CD8-positive, alpha-beta memory T cell (primary cell): ENCODE measurements around the gene LSAMP. TPM values are rescaled to one million over a fixed set of nuclear protein-coding genes. Genes with fewer than 3 reads are reported as not detected.

Source experiments
- CTCF ChIA-PET: fragments of 350-600 bp; sonication (Branson Sonifier 250); formaldehyde crosslinking; loops from one replicate; lab custom pipeline; 2021; ENCODE audit warnings: antibody characterized with exemption; lab: Charles Lee
- POLR2A ChIA-PET: fragments of 350-600 bp; sonication (Branson Sonifier 250); formaldehyde crosslinking; loops from one replicate; lab custom pipeline; 2021; ENCODE audit warnings: antibody characterized with exemption; lab: Charles Lee
- DNase-seq, 5 donors: peaks; one replicate each; pipeline versions ENCODE4 v3.0.0 to v3.0.0-alpha.2; 2020 to 2022; ENCODE audit warnings: mixed read lengths in 1 of 5
- H3K27ac ChIP-seq: one replicate; pipeline ENCODE4 v1.7.0; 2013; ENCODE audit warnings: low read depth, mild to moderate bottlenecking, low read length, moderate library complexity
- H3K27me3 ChIP-seq: 2 replicates; pipeline ENCODE4 v1.7.0; 2013; ENCODE audit warnings: low read length, mild to moderate bottlenecking; ENCODE audit not compliant: insufficient read depth, poor library complexity, severe bottlenecking
- H3K36me3 ChIP-seq: 2 replicates; pipeline ENCODE4 v1.7.0; 2013; ENCODE audit warnings: mild to moderate bottlenecking, low read length, moderate library complexity; ENCODE audit not compliant: insufficient read depth
- H3K4me1 ChIP-seq: 2 replicates; pipeline ENCODE4 v1.7.0; 2013; ENCODE audit warnings: mild to moderate bottlenecking, low read length, moderate library complexity; ENCODE audit not compliant: insufficient read depth
- H3K4me3 ChIP-seq: 2 replicates; pipeline ENCODE4 v1.7.0; 2013; ENCODE audit warnings: mild to moderate bottlenecking, low read length
- H3K9me3 ChIP-seq: 2 replicates; pipeline ENCODE4 v1.7.0; 2013; ENCODE audit warnings: mild to moderate bottlenecking, low read length
- H3K27ac Mint-ChIP-seq, 8 donors: one replicate each; pipeline ENCODE4 v1.8.0; 2020 to 2021; ENCODE audit warnings: mixed read lengths in 8 of 8, mild to moderate bottlenecking in 6 of 8, inconsistent platforms in 3 of 8, moderate library complexity in 3 of 8
- H3K27me3 Mint-ChIP-seq, 2 donors: one replicate each; pipeline ENCODE4 v1.8.0; 2020 to 2021; ENCODE audit warnings: mixed read lengths in 2 of 2, mild to moderate bottlenecking in 1 of 2, moderate library complexity in 1 of 2
- H3K36me3 Mint-ChIP-seq, 3 donors: one replicate each; pipeline ENCODE4 v1.8.0; 2020 to 2021; ENCODE audit warnings: mixed read lengths in 3 of 3, inconsistent platforms in 1 of 3, mild to moderate bottlenecking in 1 of 3
- H3K4me1 Mint-ChIP-seq, 3 donors: one replicate each; pipeline ENCODE4 v1.8.0; 2020 to 2021; ENCODE audit warnings: mixed read lengths in 3 of 3, inconsistent platforms in 1 of 3, mild to moderate bottlenecking in 1 of 3
- H3K4me3 Mint-ChIP-seq, 7 donors: one replicate each; pipeline ENCODE4 v1.8.0; 2020 to 2021; ENCODE audit warnings: mixed read lengths in 7 of 7, mild to moderate bottlenecking in 6 of 7, moderate library complexity in 4 of 7, inconsistent platforms in 2 of 7
- H3K9me3 Mint-ChIP-seq, 5 donors: one replicate each; pipeline ENCODE4 v1.8.0; 2020 to 2022; ENCODE audit warnings: mixed read lengths in 5 of 5, mild to moderate bottlenecking in 3 of 5, moderate library complexity in 2 of 5, inconsistent platforms in 1 of 5
- polyA plus RNA-seq: library from polyadenylated mRNA; unstranded; fragments of 300-500 nt; fragmentation: Illumina TruSeq; gene quantifications from one replicate; pipeline ENCODE4 v1.2.3, GENCODE V29; 2021
- total RNA-seq, 2 experiments: library from RNA; stranded (reverse); gene quantifications; one replicate each; pipeline ENCODE4 v1.2.3, GENCODE V29; 2021

LSAMP gene
- total and polyA plus RNA-seq, 3 experiments from 2014 or later, result not detected

DNA sequence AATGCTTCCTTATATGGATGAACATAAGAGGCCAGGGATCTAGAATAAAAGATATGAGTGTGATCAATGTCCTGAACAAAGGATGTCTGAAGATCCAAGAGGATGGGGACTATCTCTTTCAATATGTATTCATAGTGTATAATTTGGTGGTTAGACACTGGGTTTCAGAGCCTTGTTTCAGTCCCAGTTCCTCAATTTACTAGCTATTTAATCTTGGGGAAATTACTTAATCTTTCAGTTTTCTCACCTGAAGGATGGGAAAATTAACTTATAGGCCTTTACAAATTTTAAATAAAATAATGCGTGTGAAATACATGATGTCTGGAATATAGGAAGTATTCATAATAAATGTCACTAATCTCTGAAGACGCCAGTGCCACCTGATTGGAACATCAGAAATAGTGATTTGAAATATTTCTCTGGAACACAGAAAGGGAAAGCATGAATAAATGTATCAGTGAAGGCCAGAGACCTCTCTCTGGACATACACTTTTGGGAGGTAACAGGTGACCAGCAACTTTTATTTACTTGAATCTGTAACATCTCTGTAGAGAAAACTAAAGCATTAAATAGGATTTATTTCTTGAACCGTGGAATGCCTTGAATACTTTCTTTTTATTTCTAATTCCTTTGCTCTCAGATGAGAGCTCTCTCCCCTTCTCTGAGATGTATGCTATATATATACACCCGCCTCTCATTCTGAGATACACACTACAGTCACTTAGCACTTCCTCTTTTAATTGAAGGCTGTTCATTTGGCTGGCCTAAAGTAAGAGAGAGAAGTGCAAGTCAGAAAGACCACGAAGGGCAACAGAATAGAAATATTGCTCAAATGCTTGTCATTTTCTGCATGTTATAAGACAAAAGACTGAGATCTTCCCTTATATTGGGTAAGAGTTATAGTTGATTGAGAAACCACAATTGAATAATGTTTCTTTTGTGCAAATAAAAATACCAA, 407.1 kb downstream of the LSAMP start:
- H3K27ac Mint-ChIP-seq, result no peak overlapping the region
- no peaks in the 10 kb centered on the region for H3K36me3 Mint-ChIP-seq
- no peak for DNase-seq
- no peak overlapping the region for H3K4me3 ChIP-seq
- no peaks in the 10 kb centered on the region for H3K4me1 ChIP-seq
- H3K4me1 Mint-ChIP-seq, result no peaks in the 10 kb centered on the region
- H3K27me3 Mint-ChIP-seq, result no peaks in the 10 kb centered on the region
- CTCF ChIA-PET, result no interaction called here
- H3K4me3 Mint-ChIP-seq, result no peak overlapping the region
- no peaks in the 10 kb centered on the region for H3K9me3 ChIP-seq
- no peaks in the 10 kb centered on the region for H3K27me3 ChIP-seq
- peaks cover 0 to 5% (median 0%) of the 10 kb centered on the region in 5 donors for H3K9me3 Mint-ChIP-seq
- H3K36me3 ChIP-seq, result no peaks in the 10 kb centered on the region
- POLR2A ChIA-PET, result no interaction called here
- peak overlapping the region; percentile 17 for H3K27ac ChIP-seq

DNA sequence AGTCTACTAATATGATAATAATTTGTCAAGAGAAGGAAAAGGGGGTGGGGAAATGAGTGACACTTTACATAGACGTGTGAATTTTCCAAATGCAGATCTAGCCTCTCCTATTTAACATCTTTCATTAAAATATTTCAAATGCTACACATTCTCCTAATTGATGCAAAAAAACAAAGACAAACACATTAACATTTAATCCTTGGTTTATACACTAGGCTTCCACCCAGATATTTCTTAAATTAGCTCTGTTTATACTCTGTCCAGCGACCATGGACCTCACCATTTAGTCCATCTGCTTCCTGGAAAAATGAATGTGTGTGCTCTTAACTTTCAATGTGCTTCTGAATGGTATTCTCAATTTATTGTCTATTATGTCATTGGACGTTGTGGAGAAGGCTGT, 409.9 kb downstream of the LSAMP start:
- Mint-ChIP-seq H3K4me1 (no peaks in the 10 kb centered on the region), H3K27ac (no peak overlapping the region), H3K36me3 (no peaks in the 10 kb centered on the region), H3K9me3 (peaks cover 0 to 2% (median 0%) of the 10 kb centered on the region in 5 donors), H3K27me3 (no peaks in the 10 kb centered on the region), H3K4me3 (no peak overlapping the region)
- no peaks in the 10 kb centered on the region for H3K27me3 ChIP-seq
- POLR2A ChIA-PET, result no interaction called here
- DNase-seq, result no peak
- no peak overlapping the region for H3K4me3 ChIP-seq
- CTCF ChIA-PET, result no interaction called here
- no peaks in the 10 kb centered on the region for H3K9me3 ChIP-seq
- H3K36me3 ChIP-seq, result no peaks in the 10 kb centered on the region
- H3K4me1 ChIP-seq, result no peaks in the 10 kb centered on the region
- H3K27ac ChIP-seq, result no peak overlapping the region

DNA sequence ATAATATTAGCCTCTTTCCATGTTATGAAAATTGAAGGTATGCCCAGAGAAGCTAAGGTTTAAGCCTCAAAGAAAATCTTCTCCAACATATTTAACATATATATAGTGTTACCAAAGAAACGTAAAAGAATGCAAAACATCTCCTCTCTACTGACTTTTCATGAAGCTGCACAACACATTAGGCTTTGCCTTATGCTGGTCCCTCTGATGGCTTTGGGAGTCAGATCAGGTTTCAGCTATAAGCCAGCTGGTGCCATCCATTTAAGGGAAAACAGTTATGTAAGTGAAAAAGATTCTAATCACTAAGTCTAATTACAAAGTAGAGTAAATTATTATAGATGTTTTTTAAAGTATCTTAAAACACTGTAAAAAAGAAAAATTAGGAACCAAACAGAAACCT, 410.5 kb downstream of the LSAMP start:
- H3K9me3 ChIP-seq, result no peaks in the 10 kb centered on the region
- H3K27me3 Mint-ChIP-seq, result no peaks in the 10 kb centered on the region
- CTCF ChIA-PET, result no interaction called here
- POLR2A ChIA-PET, result no interaction called here
- H3K4me1 ChIP-seq, result no peaks in the 10 kb centered on the region
- H3K4me3 Mint-ChIP-seq, result no peak overlapping the region
- peaks cover 0 to 2% (median 0%) of the 10 kb centered on the region in 5 donors for H3K9me3 Mint-ChIP-seq
- no peaks in the 10 kb centered on the region for H3K27me3 ChIP-seq
- no peaks in the 10 kb centered on the region for H3K36me3 Mint-ChIP-seq
- H3K4me3 ChIP-seq, result no peak overlapping the region
- H3K4me1 Mint-ChIP-seq, result no peaks in the 10 kb centered on the region
- H3K27ac ChIP-seq, result no peak overlapping the region
- no peaks in the 10 kb centered on the region for H3K36me3 ChIP-seq
- H3K27ac Mint-ChIP-seq, result no peak overlapping the region
- DNase-seq, result no peak

DNA sequence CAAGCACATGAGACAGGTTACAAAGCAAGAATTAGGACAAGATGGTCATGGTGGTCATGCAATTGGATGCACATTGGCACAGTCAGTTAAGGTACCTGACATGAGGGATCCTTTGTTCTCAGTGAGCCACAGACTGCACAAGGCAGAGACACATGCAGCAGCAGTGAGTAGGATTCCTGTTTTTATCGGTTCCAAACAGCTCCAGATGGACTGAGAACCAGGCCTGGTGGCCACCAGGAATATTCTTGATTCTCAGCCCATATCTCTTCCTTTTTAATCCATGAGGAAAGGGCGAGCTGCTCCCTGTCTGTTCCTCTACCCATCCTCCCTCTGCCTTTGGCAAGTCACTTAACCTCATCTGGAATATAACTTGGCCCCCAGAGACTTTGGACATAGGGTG, 411.2 kb downstream of the LSAMP start:
- H3K27ac ChIP-seq, result no peak overlapping the region
- H3K4me1 ChIP-seq, result no peaks in the 10 kb centered on the region
- no peak overlapping the region for H3K4me3 Mint-ChIP-seq
- no peaks in the 10 kb centered on the region for H3K9me3 ChIP-seq
- no peak overlapping the region for H3K4me3 ChIP-seq
- no peaks in the 10 kb centered on the region for H3K4me1 Mint-ChIP-seq
- no peaks in the 10 kb centered on the region for H3K27me3 ChIP-seq
- CTCF ChIA-PET, result no interaction called here
- H3K27me3 Mint-ChIP-seq, result no peaks in the 10 kb centered on the region
- no peak for DNase-seq
- H3K9me3 Mint-ChIP-seq, result peaks cover 0 to 2% (median 0%) of the 10 kb centered on the region in 5 donors
- H3K36me3 ChIP-seq, result no peaks in the 10 kb centered on the region
- POLR2A ChIA-PET, result no interaction called here
- H3K27ac Mint-ChIP-seq, result no peak overlapping the region
- H3K36me3 Mint-ChIP-seq, result no peaks in the 10 kb centered on the region

DNA sequence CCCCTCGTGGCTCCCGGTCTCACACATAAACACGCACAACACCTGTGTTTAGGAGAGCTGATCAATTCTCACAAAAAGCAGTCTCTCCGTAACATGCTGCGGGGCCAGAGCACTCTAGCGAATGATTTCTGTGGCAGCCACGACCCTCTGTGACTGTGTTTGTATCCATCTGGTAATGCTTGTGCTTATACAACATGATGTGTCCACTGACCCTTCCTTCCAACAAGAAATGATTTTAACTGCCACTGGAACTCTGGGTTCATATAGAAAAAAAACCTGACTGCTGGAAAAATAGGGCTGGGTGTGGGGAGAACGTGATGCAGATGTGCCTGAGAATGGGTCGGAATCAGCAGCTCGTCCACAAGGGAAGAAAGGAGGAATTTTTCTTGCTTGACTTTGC, 411.8 kb downstream of the LSAMP start:
- no peaks in the 10 kb centered on the region for H3K4me1 Mint-ChIP-seq
- H3K27ac ChIP-seq, result no peak overlapping the region
- no peaks in the 10 kb centered on the region for H3K27me3 Mint-ChIP-seq
- no peaks in the 10 kb centered on the region for H3K27me3 ChIP-seq
- CTCF ChIA-PET, result no interaction called here
- H3K4me3 Mint-ChIP-seq, result no peak overlapping the region
- no peak overlapping the region for H3K27ac Mint-ChIP-seq
- H3K36me3 Mint-ChIP-seq, result no peaks in the 10 kb centered on the region
- no peaks in the 10 kb centered on the region for H3K36me3 ChIP-seq
- no peaks in the 10 kb centered on the region for H3K4me1 ChIP-seq
- no peak overlapping the region for H3K4me3 ChIP-seq
- no peaks in the 10 kb centered on the region for H3K9me3 ChIP-seq
- DNase-seq, result no peak
- peaks cover 0 to 2% (median 0%) of the 10 kb centered on the region in 5 donors for H3K9me3 Mint-ChIP-seq
- POLR2A ChIA-PET, result no interaction called here

DNA sequence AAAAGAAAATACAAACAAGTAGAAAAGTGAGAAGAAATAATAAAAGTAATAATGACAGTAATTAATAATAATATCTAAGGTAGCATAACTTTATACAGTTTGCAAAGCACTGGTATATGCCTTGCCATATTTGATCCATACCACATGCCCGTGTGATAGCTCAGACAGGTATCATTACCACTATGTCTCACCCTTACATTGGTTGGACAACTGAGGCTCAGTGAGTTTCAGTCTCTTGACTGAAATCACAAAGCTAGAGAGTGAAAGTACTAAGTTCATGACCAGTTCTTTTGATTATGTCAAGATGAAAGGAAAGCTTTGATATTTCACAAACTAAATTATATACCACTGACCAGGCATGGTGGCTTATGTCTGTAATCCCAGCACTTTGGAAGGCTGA, 413.1 kb downstream of the LSAMP start:
- Mint-ChIP-seq H3K4me3 (no peak overlapping the region), H3K27ac (no peak overlapping the region), H3K9me3 (peaks cover 0 to 2% (median 0%) of the 10 kb centered on the region in 5 donors), H3K36me3 (no peaks in the 10 kb centered on the region), H3K27me3 (no peaks in the 10 kb centered on the region), H3K4me1 (no peaks in the 10 kb centered on the region)
- no peak overlapping the region for H3K27ac ChIP-seq
- DNase-seq, result no peak
- ChIA-PET POLR2A (no interaction called here), CTCF (no interaction called here)
- H3K4me3 ChIP-seq, result no peak overlapping the region
- H3K36me3 ChIP-seq, result no peaks in the 10 kb centered on the region
- no peaks in the 10 kb centered on the region for H3K27me3 ChIP-seq
- no peaks in the 10 kb centered on the region for H3K4me1 ChIP-seq
- no peaks in the 10 kb centered on the region for H3K9me3 ChIP-seq

DNA sequence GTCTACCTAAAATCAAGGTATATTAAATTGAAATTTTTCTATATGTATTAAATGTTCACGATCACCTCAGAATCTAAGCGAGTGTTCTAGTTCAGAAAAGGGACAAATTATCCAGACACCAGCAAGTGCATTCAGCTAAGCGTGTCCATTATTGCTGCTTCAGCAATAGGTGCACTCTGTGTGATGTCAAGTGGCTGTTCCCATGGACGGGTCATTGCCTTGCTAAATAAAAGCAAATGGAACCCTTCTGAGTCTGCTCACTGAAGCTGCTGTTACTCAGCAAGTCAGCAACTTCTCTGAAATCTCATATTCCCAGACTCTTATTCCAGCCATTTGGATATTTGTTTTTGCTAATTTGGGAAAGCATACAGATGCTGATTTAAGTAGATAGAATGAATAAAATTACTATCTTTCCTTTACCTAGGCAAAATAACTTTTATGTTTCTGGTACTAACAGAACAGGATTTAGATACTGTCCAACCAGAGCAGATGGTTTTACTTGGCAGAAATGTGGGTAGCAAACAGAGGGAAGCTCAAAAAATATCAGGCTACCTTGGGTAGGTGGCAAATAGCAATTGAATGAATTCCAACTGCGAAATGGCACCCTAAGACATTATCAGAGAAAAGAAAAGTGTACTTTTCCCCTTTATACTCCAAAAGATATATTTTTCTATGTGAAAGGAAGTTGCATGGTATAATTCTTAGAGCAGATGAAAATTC, 415.0 kb downstream of the LSAMP start:
- H3K9me3 ChIP-seq, result no peaks in the 10 kb centered on the region
- POLR2A ChIA-PET, result no interaction called here
- H3K4me1 ChIP-seq, result no peaks in the 10 kb centered on the region
- Mint-ChIP-seq H3K9me3 (peaks cover 0 to 2% (median 0%) of the 10 kb centered on the region in 5 donors), H3K36me3 (no peaks in the 10 kb centered on the region), H3K4me1 (no peaks in the 10 kb centered on the region), H3K27ac (no peak overlapping the region), H3K4me3 (no peak overlapping the region), H3K27me3 (peaks cover 0 to 1% of the 10 kb centered on the region in 2 donors)
- DNase-seq, result no peak
- no peaks in the 10 kb centered on the region for H3K27me3 ChIP-seq
- H3K36me3 ChIP-seq, result no peaks in the 10 kb centered on the region
- H3K27ac ChIP-seq, result no peak overlapping the region
- no peak overlapping the region for H3K4me3 ChIP-seq
- CTCF ChIA-PET, result no interaction called here

DNA sequence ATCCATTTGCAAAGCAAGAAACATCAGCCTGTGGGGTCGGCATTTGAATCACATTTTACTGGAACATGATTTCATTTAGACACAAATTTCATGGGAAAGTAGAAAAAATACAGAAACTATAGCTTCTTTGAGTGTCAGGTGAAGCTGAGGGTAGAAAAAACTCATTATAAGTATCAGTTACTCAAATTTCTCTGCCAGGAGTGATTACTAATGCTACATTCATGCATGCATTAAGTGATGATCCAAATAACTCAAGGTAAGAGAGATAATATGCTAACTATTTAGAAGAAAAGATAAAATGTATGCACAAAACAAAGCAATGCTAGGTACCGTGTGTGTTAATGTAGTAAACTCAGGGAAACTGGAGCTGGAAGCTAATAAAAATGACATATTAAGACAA, 416.0 kb downstream of the LSAMP start:
- no peak for DNase-seq
- POLR2A ChIA-PET, result no interaction called here
- Histone ChIP-seq H3K9me3 (no peaks in the 10 kb centered on the region), H3K36me3 (no peaks in the 10 kb centered on the region), H3K4me3 (no peak overlapping the region), H3K27me3 (no peaks in the 10 kb centered on the region), H3K4me1 (no peaks in the 10 kb centered on the region), H3K27ac (no peak overlapping the region)
- Mint-ChIP-seq H3K4me1 (no peaks in the 10 kb centered on the region), H3K36me3 (no peaks in the 10 kb centered on the region), H3K4me3 (no peak overlapping the region), H3K27ac (peak overlapping the region in 1 of 8 donors; percentile 41), H3K27me3 (peaks cover 0 to 1% of the 10 kb centered on the region in 2 donors), H3K9me3 (peaks cover 0 to 2% (median 0%) of the 10 kb centered on the region in 5 donors)
- CTCF ChIA-PET, result interaction anchor here (0.6 kb wide), 1 partner anchor 1923 kb away, joined by 3 read pairs; no protein-coding TSS in a partner anchor
